NAMALWA (cell line): ENCODE data around the gene GCC1.

Source experiments
- DNase-seq: peaks from one replicate; pipeline ENCODE4 v3.0.0-alpha.2; 2015; ENCODE audit warnings: low spot score

The GCC1 gene

DNA sequence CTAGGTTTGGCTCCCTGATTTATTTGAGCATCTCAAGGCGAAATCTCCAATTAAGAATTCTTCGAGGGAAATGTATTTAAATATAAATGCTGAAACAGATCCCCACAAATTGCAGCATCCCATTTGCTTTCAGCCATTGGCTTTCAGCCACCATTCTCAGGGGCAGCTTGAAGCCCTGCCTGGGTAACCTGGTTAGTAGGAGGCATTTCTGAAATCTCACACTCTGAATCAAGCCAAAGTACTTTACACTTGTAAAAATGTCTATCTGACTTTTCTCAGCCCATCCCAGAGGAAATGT is 49.1 kb downstream of the GCC1 start:
- no peak for DNase-seq

DNA sequence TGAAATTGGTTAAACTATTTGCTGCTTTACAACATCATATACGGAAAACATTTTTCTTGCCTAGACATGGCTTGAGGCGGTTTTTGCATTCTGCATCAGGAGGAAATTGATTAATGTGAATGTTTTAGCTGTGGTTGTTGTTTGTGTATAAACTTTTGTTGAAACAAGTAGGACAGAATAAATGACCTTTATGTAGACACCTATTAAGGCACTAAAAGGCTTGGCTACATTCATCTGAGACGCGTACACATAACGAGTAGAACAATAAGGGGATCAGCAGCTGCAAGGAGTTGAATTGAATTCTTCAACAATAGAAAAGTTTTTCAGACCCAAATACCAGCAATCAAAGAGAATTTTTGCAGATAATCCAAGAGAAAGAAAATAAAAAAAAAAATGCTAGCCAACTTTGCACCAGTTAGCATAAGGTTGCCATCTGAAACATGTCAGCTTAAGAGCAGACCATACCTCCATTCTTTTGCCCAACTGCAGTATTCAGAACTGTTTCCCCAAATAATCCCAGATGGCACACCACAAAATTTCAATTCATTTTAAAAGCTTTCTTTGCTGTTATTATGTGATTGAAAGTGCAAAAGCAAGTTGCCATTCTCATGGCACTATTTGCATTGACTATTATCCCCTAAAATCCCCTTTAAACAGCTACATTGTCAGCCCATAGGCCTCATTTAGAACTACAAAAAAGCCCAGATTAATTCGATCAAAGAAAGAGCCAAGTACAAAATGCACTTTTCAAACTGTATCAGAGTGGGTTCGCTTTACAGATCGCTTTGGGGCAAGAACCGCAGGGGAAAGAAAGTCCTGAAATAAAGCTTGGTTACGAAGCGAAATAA is 49.6 kb downstream of the GCC1 start:
- no peak for DNase-seq

DNA sequence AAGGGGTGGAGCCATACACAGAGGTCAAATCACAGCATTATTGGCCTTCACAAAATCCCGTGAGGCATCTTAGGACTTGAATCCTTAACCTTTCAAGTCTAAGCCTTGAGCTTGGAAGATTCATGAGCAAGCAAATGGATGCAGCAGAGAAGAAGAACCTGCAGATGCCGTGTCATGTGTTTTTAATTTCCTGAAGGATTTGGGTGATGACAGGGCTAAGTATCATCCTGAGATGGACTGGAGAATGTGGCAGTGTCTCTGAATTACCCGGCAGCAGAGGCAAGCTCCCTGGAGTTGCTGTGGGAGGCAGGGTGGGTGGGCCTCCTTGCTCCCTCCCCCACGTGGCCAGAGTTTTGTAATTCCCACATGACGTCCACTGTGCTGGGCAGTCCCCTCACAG is 50.8 kb downstream of the GCC1 start:
- DNase-seq, result no peak

DNA sequence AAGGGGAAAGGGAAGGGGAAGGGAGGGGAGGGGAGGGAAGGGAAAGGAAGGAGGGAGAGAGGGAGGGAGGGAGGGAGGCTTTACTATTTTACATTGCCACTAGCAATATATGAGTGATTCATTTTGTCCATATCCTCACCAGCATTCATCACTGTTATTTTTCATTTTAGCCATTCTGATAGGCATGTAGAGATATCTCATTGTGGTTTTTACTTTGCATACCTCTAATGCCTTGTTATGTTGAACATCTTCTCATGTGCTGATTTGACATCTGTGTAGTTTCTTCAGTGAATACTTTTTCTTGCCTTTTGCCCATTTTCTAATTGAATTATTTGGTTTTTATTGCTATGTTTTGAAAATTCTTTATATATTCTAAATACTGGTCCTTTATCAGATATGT is 52.7 kb downstream of the GCC1 start:
- DNase-seq, result no peak

DNA sequence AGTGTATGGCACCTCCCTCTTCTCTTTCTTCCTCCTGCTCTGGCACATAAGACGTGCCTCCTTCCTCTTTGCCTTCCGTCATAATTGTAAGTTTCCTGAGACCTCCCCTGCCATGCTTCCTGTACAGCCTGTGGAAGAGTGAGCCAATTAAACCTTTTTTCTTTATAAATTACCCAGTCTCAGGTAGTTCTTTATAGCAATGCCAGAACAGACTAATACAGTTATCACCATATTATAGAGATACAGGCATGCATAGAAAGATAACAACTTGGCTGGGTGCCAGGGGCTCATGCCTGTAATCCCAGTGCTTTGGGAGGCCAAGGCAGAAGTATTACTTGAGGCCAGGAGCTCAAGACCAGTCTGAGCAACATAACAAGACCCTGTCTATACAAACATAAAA is 53.2 kb downstream of the GCC1 start:
- DNase-seq, result no peak
